Body of pancreas (tissue), 4 donors: ENCODE results near the gene SHLD2.
"Not testable (repeated sequence)": the region's sequence is repeated elsewhere in the genome, so short reads cannot be mapped to it uniquely, and the experiment has no call there.

ENCODE experiments used
- CTCF ChIP-seq, 7 experiments: fragments of 450-650 bp in 4 of 7; fragments of 200-600 bp in 3 of 7; sonication (generic) in 3 of 7; IDR thresholded peaks; one replicate each; pipeline ENCODE4 v1.5.1; 2016 to 2019; ENCODE audit warnings: antibody characterized with exemption in 7 of 7
- POLR2A ChIP-seq, 3 donors: fragments of 450-650 bp; IDR thresholded peaks; one replicate each; pipeline ENCODE4 v1.6.1; 2016; ENCODE audit warnings: antibody characterized with exemption in 3 of 3, mild to moderate bottlenecking in 2 of 3

- TF ChIP-seq CTCF, POLR2A (IDR thresholded peaks at IDR 0.05): not testable (repeated sequence)
These were observed 130.1 kb downstream of the SHLD2 start, which contains the start of gene NUTM2A for GRCh38 chr10:87225148-87225547.
